ENCODE results near the gene CDH10. TPM values are rescaled to one million over a fixed set of nuclear protein-coding genes. Genes with fewer than 3 reads are reported as not detected.

CDH10 gene
- polyA plus RNA-seq, 1 of the 3 experiments (the other 2 are of a cell fraction) = 0.10 TPM

- H3K36me3 ChIP-seq (replicated peaks in 1 of 2; ENCODE audit: control insufficient read depth in 1 of 2, insufficient read depth in 2 of 2, low read length in 1 of 2) = no peaks in the 10 kb centered on the region
- no peaks in the 10 kb centered on the region for H3K9me2 ChIP-seq
- H3K4me3 ChIP-seq (ENCODE audit: low read depth in 2 of 2, low read length in 1 of 2) = no peak overlapping the region
- ChIA-PET POLR2A (no interaction called here), CTCF (no interaction called here)
- DNase-seq = no peak
- H3K27ac ChIP-seq (ENCODE audit: low read depth in 2 of 2, low read length in 1 of 2) = no peak overlapping the region
- no peaks in the 10 kb centered on the region for H4K20me1 ChIP-seq (ENCODE audit: insufficient read depth)
- no peaks in the 10 kb centered on the region for H3K79me2 ChIP-seq (ENCODE audit: insufficient read depth)
- H3F3A ChIP-seq (replicated peaks; ENCODE audit: insufficient read depth) = no peaks in the 10 kb centered on the region
- no peaks in the 10 kb centered on the region for H3K27me3 ChIP-seq (ENCODE audit: insufficient read depth)
- H2AFZ ChIP-seq (ENCODE audit: low read depth) = no peak overlapping the region; the same call in 1 of the 2 replicates
- TF ChIP-seq JUND (IDR thresholded peaks at IDR 0.05) (no peak), REST (IDR thresholded peaks at IDR 0.05; ENCODE audit: low read depth, low read length) (no peak), RFX5 (IDR thresholded peaks at IDR 0.05; ENCODE audit: low read length) (no peak), SIN3A (IDR thresholded peaks at IDR 0.05; ENCODE audit: borderline replicate concordance, low read depth, low read length) (no peak), FOXJ3 (CRISPR knock-in tag; IDR thresholded peaks at IDR 0.05) (no peak), MXI1 (IDR thresholded peaks at IDR 0.05; ENCODE audit: low read depth, low read length) (no peak), PBX3 (IDR thresholded peaks at IDR 0.05) (no peak), RCOR1 (IDR thresholded peaks at IDR 0.05; ENCODE audit: low read length) (no peak), EZH2phosphoT487 (IDR thresholded peaks at IDR 0.05; ENCODE audit: borderline replicate concordance, low read depth) (no peak), TEAD4 (IDR thresholded peaks at IDR 0.05; ENCODE audit: borderline replicate concordance, insufficient read depth) (no peak), NRF1 (IDR thresholded peaks at IDR 0.05; ENCODE audit: low read depth, low read length) (no peak), USF2 (IDR thresholded peaks at IDR 0.05; ENCODE audit: borderline replicate concordance, low read depth, low read length) (no peak), ELF1 (IDR thresholded peaks at IDR 0.05) (no peak), EP300 (IDR thresholded peaks at IDR 0.05; ENCODE audit: borderline replicate concordance in 1 of 2, low read depth in 1 of 2, low read length in 1 of 2) (no peak), MAX (IDR thresholded peaks at IDR 0.05; ENCODE audit: low read depth) (no peak), TCF12 (IDR thresholded peaks at IDR 0.05) (no peak), GATA2 (CRISPR knock-in tag; IDR thresholded peaks at IDR 0.05) (no peak), MEF2A (IDR thresholded peaks at IDR 0.05; ENCODE audit: borderline replicate concordance, low read depth) (no peak), SMC3 (IDR thresholded peaks at IDR 0.05; ENCODE audit: low read depth, low read length) (no peak), YY1 (IDR thresholded peaks at IDR 0.05; ENCODE audit: low read depth) (no peak)
- H3K9ac ChIP-seq = no peak overlapping the region
- no peaks in the 10 kb centered on the region for H3K9me3 ChIP-seq
- 0% methylated on average over 1 of the region's 1 CpG for WGBS (ENCODE audit: low lambda C conversion rate)
- H3K4me1 ChIP-seq (ENCODE audit: control insufficient read depth in 1 of 2, insufficient read depth in 2 of 2, low read depth in 1 of 2, low read length in 1 of 2) = no peaks in the 10 kb centered on the region
- no peak overlapping the region for H3K4me2 ChIP-seq
Measured at GRCh38 chr5:24475101-24475500, 169.7 kb downstream of the CDH10 start.
